Esophagus muscularis mucosa (tissue), 4 donors: ENCODE measurements around the gene ZNF512.

Source experiments
- EP300 ChIP-seq: sonication (generic); formaldehyde crosslinking; IDR thresholded peaks from one replicate; pipeline ENCODE4 v1.6.1; 2017; ENCODE audit warnings: antibody characterized with exemption
- POLR2A ChIP-seq: fragments of 450-650 bp; IDR thresholded peaks from one replicate; pipeline ENCODE4 v1.6.1; 2017; ENCODE audit warnings: antibody characterized with exemption, moderate library complexity, mild to moderate bottlenecking, low read depth
- POLR2AphosphoS5 ChIP-seq, 2 donors: sonication (generic); formaldehyde crosslinking; IDR thresholded peaks; one replicate each; pipeline ENCODE4 v1.6.1; 2017; ENCODE audit warnings: antibody characterized with exemption in 2 of 2
- TF ChIP-seq, protein P1 (sequence below), 3 experiments: fragments of 200-600 bp in 2 of 3; fragments of 450-650 bp in 1 of 3; sonication (generic) in 2 of 3; IDR thresholded peaks; one replicate each; pipeline ENCODE4 v1.5.1; 2017 to 2019; ENCODE audit warnings: antibody characterized with exemption in 3 of 3, mild to moderate bottlenecking in 2 of 3, moderate library complexity in 1 of 3

DNA sequence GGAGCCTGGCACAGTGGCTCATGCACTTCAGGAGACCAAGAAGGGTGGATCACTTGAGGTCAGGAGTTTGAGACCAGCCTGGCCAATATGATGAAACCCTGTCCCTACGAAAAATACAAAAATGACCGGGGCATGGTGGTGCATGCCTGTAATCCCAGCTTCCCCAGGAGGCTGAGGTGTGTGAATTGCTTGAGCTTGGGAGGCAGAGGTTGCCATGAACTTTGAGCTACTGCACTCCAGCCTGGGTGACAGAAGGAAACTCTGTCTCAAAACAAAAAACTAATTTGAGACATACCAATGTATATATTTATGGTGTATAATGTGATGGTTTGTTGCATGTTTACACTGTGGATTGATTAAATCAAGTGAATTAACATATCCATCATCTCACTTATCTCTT lies 21.8 kb upstream of the ZNF512 start:
- TF ChIP-seq, protein P1, sequence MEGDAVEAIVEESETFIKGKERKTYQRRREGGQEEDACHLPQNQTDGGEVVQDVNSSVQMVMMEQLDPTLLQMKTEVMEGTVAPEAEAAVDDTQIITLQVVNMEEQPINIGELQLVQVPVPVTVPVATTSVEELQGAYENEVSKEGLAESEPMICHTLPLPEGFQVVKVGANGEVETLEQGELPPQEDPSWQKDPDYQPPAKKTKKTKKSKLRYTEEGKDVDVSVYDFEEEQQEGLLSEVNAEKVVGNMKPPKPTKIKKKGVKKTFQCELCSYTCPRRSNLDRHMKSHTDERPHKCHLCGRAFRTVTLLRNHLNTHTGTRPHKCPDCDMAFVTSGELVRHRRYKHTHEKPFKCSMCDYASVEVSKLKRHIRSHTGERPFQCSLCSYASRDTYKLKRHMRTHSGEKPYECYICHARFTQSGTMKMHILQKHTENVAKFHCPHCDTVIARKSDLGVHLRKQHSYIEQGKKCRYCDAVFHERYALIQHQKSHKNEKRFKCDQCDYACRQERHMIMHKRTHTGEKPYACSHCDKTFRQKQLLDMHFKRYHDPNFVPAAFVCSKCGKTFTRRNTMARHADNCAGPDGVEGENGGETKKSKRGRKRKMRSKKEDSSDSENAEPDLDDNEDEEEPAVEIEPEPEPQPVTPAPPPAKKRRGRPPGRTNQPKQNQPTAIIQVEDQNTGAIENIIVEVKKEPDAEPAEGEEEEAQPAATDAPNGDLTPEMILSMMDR (IDR thresholded peaks at IDR 0.05) = no peak
- TF ChIP-seq POLR2AphosphoS5 (IDR thresholded peaks at IDR 0.05) (no peak), EP300 (no peak), POLR2A (no peak)
